Gastroesophageal sphincter (tissue), 3 donors: ENCODE results near the gene C1QL1.

Experiments
- POLR2A ChIP-seq, 2 donors: fragments of 450-650 bp; IDR thresholded peaks; one replicate each; pipeline ENCODE4 v1.6.1; 2017; ENCODE audit warnings: antibody characterized with exemption in 2 of 2, mild to moderate bottlenecking in 2 of 2, moderate library complexity in 1 of 2
- POLR2AphosphoS5 ChIP-seq: sonication (generic); formaldehyde crosslinking; IDR thresholded peaks from one replicate; pipeline ENCODE4 v1.6.1; 2017; ENCODE audit warnings: antibody characterized with exemption
- TF ChIP-seq, protein P1 (sequence below), 4 experiments: fragments of 200-600 bp in 2 of 4; fragments of 450-650 bp in 2 of 4; sonication (generic) in 1 of 4; IDR thresholded peaks; one replicate each; pipeline ENCODE4 v1.5.1; 2017 to 2019; ENCODE audit warnings: antibody characterized with exemption in 4 of 4, mild to moderate bottlenecking in 2 of 4, moderate library complexity in 2 of 4

DNA sequence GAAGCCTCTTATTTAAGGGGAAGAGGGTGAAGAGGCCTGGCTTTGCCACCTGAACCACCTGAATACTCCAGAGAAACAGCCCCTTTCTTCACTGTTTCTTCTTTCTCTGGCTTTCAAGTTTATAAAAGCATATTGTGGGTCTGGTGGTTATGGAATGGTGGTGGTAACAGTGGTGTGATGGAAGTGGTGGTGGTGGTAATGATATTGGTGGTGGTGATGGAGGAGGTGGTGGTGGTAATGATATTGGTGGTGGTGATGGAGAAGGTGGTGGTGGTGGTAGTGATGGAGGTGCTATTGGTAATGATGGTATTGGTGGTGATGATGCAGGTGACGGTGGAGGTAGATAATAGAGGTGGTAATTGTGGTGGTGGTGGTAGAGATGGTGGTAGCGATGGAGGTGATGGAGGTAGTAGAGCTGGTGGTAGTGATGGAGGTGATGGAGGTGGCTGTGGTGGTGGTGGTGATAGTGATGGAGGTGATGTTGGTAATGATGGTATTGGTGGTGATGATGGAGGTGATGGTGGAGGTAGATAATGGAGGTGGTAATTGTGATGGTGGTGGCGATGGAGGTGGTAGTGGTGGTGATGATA, 14.1 kb upstream of the C1QL1 start:
- TF ChIP-seq, protein P1, sequence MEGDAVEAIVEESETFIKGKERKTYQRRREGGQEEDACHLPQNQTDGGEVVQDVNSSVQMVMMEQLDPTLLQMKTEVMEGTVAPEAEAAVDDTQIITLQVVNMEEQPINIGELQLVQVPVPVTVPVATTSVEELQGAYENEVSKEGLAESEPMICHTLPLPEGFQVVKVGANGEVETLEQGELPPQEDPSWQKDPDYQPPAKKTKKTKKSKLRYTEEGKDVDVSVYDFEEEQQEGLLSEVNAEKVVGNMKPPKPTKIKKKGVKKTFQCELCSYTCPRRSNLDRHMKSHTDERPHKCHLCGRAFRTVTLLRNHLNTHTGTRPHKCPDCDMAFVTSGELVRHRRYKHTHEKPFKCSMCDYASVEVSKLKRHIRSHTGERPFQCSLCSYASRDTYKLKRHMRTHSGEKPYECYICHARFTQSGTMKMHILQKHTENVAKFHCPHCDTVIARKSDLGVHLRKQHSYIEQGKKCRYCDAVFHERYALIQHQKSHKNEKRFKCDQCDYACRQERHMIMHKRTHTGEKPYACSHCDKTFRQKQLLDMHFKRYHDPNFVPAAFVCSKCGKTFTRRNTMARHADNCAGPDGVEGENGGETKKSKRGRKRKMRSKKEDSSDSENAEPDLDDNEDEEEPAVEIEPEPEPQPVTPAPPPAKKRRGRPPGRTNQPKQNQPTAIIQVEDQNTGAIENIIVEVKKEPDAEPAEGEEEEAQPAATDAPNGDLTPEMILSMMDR (IDR thresholded peaks at IDR 0.05): no peak
- TF ChIP-seq POLR2AphosphoS5 (no peak), POLR2A (IDR thresholded peaks at IDR 0.05) (no peak)
